GM19372 (cell line): ENCODE results near the gene LRRC28.

Experiments used
- ATAC-seq: cut with Tn5 transposase; IDR thresholded peaks from one replicate; pipeline ENCODE4 v1.9.1; 2021; ENCODE audit warnings: mild to moderate bottlenecking, low read depth, moderate library complexity; ENCODE audit not compliant: unreplicated experiment

Gene LRRC28

GRCh38 chr15:99248000-99248715 is 3.1 kb upstream of the LRRC28 start:
- no peak for ATAC-seq

- no peak for ATAC-seq
Measured at GRCh38 chr15:99249270-99249841, 1.9 kb upstream of the LRRC28 start, which contains the start of gene TTC23. Gene TTC23 (minus strand): TSS chr15:99249581. CDS start chr15:99228712, 20,869 bp downstream.

GRCh38 chr15:99250001-99250400 is 1.3 kb upstream of the LRRC28 start:
- ATAC-seq: no peak

- no peak for ATAC-seq
Measured at GRCh38 chr15:99250494-99250856, 806 bp upstream of the LRRC28 start.

GRCh38 chr15:99252326-99252725 is 1.0 kb downstream of the LRRC28 start:
- ATAC-seq: no peak

- ATAC-seq: no peak
Measured at GRCh38 chr15:99253381-99254090, 2.3 kb downstream of the LRRC28 start.

GRCh38 chr15:99257107-99257750 is 5.9 kb downstream of the LRRC28 start:
- no peak for ATAC-seq

GRCh38 chr15:99264125-99264524 is 12.8 kb downstream of the LRRC28 start:
- ATAC-seq: no peak

- no peak for ATAC-seq
Measured at GRCh38 chr15:99265541-99266070, 14.3 kb downstream of the LRRC28 start.

GRCh38 chr15:99267957-99268356 is 16.7 kb downstream of the LRRC28 start:
- no peak for ATAC-seq

- no peak for ATAC-seq
Measured at GRCh38 chr15:99268431-99268830, 17.1 kb downstream of the LRRC28 start.

GRCh38 chr15:99273801-99274200 is 22.5 kb downstream of the LRRC28 start:
- ATAC-seq: no peak

GRCh38 chr15:99275061-99275460 is 23.8 kb downstream of the LRRC28 start:
- no peak for ATAC-seq

GRCh38 chr15:99275525-99276128 is 24.3 kb downstream of the LRRC28 start:
- ATAC-seq: no peak

GRCh38 chr15:99279290-99279689 is 28.0 kb downstream of the LRRC28 start:
- ATAC-seq: no peak

GRCh38 chr15:99279827-99280226 is 28.5 kb downstream of the LRRC28 start:
- ATAC-seq: no peak

- ATAC-seq: no peak
Measured at GRCh38 chr15:99282121-99282520, 30.8 kb downstream of the LRRC28 start.

GRCh38 chr15:99282586-99282985 is 31.3 kb downstream of the LRRC28 start:
- no peak for ATAC-seq

- no peak for ATAC-seq
Measured at GRCh38 chr15:99283717-99284116, 32.4 kb downstream of the LRRC28 start.

- ATAC-seq: no peak
Measured at GRCh38 chr15:99291643-99292042, 40.4 kb downstream of the LRRC28 start.

GRCh38 chr15:99295840-99296239 is 44.6 kb downstream of the LRRC28 start:
- ATAC-seq: no peak
